ENCODE measurements around the gene DNAJB9.
A peak's percentile ranks its signal among the peaks of the same experiment; 100 is the strongest.
"Not testable (repeated sequence)": the region's sequence is repeated elsewhere in the genome, so short reads cannot be mapped to it uniquely, and the experiment has no call there.

The DNAJB9 gene

GRCh38 chr7:108569381-108570145 is at the start of gene DNAJB9, which contains the start of gene THAP5:
Gene DNAJB9 (plus strand): TSS chr7:108569874. CDS start chr7:108571727, 1,853 bp downstream.
Gene THAP5 (minus strand): TSS chr7:108569706. CDS start chr7:108569569, 137 bp downstream.
- DNase-seq = peak; percentile 99

- DNase-seq = no peak
Observed at GRCh38 chr7:108522780-108523179, 46.9 kb upstream of the DNAJB9 start.

DNA sequence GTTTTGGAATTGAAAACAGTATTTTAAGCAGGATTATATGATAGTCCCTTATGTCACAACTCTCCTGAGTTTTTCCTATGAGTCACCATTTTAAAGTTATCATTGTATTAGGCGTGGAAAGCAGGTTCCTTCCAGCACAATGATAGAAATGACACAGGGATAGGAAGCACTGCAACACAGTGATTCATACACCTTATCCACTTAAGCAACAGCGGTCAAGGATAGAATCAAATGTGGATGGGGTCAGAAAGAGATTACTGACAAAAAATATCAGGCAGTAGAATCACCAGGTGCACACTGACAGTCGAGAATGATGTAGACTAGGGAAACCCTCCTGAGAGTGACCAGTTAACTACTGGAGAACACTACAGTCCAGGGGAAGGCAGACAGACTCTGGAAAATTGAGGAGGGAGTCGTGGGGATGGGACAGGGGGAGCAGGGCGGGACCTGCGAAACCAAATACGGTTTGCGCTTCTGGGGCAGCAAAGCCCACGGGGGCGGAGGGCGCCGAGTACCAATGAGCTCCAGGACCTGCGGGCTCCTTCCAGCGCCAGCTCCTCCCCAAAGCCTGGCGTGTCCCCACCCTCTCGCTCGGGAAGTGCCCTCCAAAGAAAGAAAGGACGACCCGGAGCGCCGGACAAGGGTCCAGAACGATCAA is 44.2 kb upstream of the DNAJB9 start:
- peak; percentile 83 for DNase-seq

- DNase-seq = peak; percentile 99
Observed at GRCh38 chr7:108525985-108526767, 43.5 kb upstream of the DNAJB9 start, which contains the start of gene PNPLA8. Gene PNPLA8 (minus strand): TSS chr7:108526135. CDS start chr7:108515491, 10,644 bp downstream.

DNA sequence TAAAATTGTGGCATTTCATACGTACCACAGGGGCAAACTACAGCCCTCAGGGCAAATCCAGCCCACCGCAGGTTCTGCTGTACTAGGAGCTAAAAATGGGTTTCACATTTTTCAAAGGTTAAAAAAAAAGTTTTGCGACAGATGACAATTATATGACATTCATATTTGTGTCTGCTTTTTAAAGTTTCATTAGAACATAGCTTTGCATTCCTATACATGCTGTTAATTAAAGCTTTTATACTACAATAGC is 43.0 kb upstream of the DNAJB9 start:
- DNase-seq = no peak

DNA sequence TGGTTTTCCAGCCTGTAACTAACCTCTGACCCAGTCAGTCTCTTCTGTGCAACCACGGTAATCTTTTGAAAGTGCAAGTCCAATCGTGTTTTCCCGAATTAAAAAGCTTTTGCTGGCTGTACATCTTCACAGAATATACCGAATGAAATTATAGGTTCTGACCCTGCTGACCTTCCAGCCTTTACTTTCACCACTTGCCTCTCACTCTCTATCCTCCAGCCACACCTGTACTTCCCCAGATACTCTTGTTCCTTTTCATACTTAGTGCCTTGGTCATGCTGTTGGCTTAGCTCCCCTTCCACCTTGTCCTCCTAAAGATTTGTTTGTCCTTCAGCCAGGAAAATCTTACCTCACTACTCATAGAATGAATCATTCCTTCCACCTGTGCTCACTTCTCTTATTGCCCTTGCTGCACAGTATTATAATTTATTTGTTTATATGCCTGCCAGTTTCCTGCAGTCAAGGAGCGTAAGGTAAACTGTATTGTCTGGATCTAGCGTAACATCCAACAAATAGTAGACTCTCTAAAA is 41.4 kb upstream of the DNAJB9 start:
- DNase-seq = no peak

DNA sequence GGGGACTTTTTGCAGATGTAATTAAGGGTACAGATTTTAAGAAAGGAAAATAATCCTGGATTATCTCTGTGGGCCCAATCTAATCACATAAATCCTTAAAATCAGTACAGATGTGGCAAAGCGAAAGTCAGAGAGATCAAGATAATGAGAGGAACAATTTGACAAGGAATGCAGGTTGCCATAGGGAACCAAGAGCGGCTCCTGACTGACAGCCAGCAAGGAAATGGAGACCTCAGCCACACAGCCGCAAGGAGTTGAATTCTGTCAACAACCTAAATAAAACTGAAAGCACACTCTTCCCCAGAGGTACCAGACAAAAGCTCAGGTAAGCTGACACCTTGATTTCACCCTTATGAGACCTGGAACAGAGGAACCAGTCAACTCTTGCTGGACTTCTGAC is 40.3 kb upstream of the DNAJB9 start:
- DNase-seq = no peak

- no peak for DNase-seq
Observed at GRCh38 chr7:108533712-108534111, 36.0 kb upstream of the DNAJB9 start.

DNA sequence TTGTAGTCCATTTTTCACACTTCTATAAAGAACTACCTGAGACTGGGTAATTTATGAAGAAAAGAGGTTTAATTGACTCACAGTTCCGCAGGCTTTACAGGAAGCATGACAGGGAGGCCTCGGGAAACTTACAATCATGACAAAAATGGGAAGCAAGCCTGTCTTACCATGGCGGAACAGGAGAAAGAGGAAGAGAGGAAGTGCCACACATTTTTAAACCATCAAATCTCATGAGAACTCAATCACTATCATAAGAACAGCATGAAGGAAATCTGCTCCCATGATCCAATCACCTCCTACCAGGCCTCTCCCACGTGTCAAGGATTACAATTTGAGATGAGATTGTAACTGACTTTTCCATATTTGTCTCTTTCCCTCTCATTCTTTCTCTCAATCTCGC is 34.4 kb upstream of the DNAJB9 start:
- DNase-seq = no peak

- no peak for DNase-seq
Observed at GRCh38 chr7:108535744-108536143, 33.9 kb upstream of the DNAJB9 start.

- DNase-seq = no peak
Observed at GRCh38 chr7:108537229-108537628, 32.4 kb upstream of the DNAJB9 start.

DNA sequence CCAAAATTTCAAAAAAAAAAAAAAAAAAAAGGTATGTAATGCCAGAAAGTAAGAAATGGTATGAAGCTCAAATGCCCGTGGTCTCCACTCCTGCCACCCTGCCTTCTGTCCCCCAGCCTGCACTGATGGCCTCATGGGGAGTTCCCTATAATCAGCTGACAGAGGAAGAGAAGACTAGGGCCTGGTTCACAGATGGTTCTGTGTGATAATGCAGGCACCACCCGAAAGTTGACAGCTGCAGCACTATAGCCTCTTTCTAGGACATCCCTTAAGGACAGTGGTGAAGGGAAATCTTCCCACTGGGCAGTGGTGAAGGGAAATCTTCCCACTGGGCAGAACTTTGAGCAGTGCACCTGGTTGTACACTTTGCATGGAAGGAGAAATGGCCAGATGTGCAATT is 31.4 kb upstream of the DNAJB9 start:
- peak; percentile 21 for DNase-seq

DNA sequence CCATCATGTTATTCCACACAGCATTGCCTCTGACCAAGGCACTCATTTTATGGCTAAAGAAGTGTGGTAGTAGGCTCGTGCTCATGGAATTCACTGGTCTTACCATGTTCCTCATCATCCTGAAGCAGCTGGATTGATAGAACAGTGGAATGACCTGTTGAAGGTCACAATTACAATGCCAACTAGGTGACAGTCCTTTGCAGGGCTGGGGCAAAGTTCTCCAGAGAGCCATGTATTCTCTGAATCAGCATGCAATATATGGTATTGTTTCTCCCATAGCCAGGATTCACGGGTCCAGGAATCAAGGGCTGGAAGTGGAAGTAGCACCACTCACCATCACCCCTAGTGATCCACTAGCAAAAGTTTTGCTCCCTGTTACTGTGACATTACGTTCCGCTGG is 31.0 kb upstream of the DNAJB9 start:
- not testable (repeated sequence) for DNase-seq

DNA sequence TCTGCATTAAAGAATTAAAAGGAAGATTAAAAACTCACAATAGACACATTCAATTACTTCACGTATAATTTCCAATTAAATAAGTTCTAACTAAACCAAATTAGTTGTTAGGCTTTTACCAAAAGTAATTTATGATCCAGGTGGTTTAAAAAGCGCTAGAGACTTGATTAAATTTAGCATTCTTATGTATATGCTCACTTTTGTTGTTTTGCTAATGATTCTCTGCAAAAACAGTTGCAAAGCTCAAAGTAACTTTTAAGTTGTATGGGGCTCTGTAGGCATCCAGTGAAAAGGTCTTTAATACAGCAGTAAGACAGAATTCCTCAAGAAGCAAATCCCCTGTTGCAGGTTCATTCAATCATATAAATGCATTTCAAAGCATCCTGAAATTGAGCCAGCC is 28.2 kb upstream of the DNAJB9 start:
- no peak for DNase-seq

GRCh38 chr7:108548141-108548896 is 21.4 kb upstream of the DNAJB9 start:
- not testable (repeated sequence) for DNase-seq

GRCh38 chr7:108556665-108557064 is 13.0 kb upstream of the DNAJB9 start:
- DNase-seq = not testable (repeated sequence)

- no peak for DNase-seq
Observed at GRCh38 chr7:108557191-108557590, 12.5 kb upstream of the DNAJB9 start.

- DNase-seq = no peak
Observed at GRCh38 chr7:108557617-108558016, 12.1 kb upstream of the DNAJB9 start.

DNA sequence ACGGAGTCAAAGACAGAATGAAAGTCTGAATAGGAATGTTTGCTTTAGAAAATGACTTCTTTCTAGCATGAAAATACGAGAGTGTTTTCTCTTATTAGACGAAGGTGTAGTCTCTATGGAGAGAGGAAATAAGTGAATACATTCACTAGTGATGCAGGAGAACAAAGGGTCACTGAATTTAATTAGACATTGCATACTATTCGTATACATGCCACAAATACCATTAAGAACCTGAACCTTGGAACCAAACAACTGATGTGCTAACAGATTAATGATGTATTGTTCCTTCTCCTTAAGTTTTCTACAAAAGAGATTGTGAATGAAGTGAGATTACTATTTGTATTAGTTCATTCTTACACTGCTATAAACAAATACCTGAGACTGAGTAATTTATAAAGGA is 10.4 kb upstream of the DNAJB9 start:
- DNase-seq = no peak

- no peak for DNase-seq
Observed at GRCh38 chr7:108561047-108561619, 8.5 kb upstream of the DNAJB9 start.

GRCh38 chr7:108565987-108566386 is 3.7 kb upstream of the DNAJB9 start:
- no peak for DNase-seq

GRCh38 chr7:108568801-108569380 is 783 bp upstream of the DNAJB9 start:
- DNase-seq = no peak

Measured in GDM1 (cell line).